Forelimb muscle (tissue), 1 donor: ENCODE measurements around the gene MIOX. TPM values are rescaled to one million over a fixed set of nuclear protein-coding genes. Genes with fewer than 3 reads are reported as not detected.

Source experiments
- DNase-seq: peaks from one replicate; pipeline ENCODE4 v3.0.0-alpha.2; 2013; ENCODE audit warnings: low read depth
- polyA plus RNA-seq: library from polyadenylated mRNA; unstranded; fragments of 120-200 nt; gene quantifications from one replicate; pipeline ENCODE4 v1.2.1, GENCODE V29; 2013; ENCODE audit not compliant: insufficient read length

Gene MIOX
- polyA plus RNA-seq, 1 donor, result 0.15 TPM

DNA sequence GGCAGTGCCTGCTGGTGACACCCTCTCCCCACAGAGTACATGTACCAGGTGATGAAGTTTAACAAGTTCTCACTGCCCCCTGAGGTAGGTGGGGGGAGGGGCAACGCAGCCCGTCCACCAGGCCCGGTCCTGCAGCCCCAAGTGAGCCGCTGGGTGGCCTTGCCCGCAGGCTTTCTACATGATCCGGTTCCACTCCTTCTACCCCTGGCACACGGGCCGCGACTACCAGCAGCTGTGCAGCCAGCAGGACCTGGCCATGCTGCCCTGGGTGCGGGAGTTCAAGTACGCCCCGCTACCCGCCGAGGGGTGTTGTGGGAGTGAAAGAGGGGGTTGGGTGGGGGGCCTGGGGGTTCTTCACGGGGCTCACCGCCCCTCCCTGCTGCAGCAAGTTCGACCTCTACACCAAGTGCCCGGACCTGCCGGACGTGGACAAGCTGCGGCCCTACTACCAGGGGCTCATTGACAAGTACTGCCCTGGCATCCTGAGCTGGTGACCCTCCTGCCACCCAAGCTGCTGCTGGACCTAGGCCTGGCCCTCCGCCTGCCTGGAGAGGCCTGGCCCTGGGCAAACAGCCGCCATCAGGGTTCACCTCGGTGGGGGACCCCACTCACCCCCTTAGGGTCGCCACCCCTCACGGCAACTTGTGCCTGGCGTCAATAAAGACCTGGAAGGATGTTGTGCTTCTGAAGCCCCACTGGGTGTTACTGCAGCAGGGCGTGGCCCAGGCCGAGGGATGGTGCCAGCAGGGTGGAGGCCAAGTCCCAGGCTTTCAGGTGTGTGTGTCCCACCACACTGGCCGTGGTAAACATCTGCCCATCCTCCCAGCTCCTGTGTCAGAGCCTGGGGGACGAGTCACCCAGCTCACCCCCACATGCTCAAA lies 2.9 kb downstream of the MIOX start:
- DNase-seq, result no peak

DNA sequence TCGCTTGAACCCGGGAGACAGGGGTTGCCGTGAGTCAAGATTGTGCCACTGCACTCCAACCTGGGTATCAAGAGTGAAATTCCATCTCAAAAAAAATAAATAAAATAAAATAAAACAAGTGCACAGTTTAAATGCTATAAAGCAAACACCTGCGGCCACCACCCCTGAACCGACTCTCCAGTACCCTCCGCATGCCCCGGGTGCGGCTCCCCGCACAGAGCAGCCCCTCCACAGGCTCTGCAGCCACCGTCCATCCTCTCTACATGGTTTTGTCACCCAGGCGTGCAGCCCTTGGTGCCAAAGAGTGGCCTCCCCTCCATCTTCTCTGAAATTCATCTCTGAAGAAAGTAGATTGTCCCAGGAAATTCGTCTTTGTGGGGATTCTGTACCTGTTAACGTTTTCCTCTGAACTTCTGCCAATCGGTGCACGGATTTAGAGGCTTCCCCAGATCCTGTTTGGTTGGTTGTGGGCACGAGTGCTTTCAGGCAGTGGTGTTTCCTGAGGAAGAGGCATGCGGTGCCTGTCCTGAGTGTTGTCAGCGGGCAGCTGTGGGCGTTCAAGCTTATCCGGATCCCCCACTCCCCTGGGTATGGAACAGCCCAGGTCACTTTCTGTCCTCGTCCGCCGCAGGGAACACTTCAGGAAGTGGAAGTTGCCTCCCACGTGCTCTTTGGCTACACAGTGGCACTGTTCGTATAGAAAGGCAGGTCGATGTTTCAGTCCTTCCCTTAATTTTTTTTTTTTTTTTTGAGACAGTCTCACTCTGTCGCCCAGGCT lies 4.1 kb downstream of the MIOX start:
- no peak for DNase-seq

DNA sequence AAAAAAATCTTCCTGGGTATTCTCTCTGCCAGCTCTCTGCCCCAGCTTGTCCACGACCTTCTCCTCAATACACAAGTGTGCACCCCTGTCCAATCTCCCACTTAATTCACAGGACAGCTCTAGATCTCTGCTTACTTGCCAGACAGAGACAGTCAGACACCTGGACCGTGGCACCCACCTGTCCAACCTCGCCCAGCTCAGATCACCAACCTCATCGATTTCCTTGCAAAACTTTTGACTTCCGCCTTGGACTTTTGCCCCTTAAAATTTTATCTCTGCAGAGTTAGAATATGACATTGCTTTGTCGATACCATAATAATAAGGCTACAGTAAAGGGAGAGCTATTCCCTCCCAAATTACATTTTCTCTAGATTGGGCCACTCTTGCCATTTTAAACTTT lies 10.4 kb downstream of the MIOX start:
- no peak for DNase-seq

DNA sequence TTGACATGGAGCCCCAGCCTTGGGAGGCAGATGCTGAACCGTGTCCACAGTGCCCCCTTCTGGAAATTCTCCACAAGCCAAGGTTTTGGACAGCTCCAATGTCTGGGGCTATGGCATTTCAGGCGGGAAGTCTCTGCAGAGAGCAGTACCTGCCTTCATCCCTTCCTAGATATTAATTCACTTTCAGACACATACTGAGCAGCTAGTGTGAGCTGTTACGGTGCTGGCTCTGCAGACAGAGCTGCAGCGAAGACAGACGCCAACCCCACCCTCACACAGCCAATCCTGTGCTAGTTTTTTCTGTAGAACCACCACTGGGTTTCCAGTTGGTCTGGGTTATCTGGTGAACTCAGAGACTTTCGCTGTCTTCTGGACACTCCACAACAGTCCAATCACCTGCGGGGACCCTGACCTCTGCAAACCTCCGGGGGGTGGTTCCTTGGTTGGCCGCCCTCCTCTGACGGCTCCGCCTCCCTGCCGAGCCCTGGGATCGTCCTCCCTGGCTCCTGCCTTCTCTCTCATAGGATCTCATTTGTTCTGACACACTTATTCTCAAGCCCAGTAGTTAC lies 11.7 kb downstream of the MIOX start:
- no peak for DNase-seq

DNA sequence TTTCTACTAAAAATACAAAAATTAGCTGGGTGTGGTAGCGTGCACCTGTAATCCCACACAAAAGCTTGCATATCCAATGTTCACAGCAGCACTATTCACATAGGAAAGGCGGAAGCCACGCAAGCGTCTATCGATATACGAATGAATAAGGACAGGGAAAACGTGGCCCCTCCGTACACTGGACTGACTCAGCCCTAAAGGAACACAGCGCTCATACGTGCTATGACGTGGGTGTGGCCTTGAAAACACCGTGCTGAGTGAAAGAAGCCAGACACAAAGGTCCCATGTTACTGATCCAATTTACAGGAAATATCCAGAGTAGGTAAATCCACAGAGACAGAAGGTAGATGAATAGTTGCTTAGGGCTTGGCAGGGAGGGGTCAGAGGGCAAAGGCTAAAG lies 13.8 kb downstream of the MIOX start:
- DNase-seq, result no peak

DNA sequence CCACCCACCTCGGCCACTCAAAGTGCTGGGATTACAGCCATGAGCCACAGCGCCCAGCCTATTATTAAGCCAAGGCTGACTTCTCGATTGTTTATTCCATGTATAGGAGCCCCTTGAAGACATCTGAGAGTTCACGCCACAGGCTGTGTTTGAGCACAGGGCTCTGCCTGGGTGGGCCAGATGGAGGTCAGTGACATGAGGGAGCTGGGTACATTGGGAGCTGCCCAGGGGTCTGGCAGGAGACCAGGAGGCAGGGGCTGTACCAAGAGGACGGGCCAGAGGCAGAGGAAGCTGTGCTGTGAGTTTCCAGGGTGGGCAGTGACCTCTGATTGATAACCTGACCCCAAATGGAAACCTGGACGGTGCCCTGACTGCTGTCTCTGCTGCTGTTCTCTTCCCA lies 15.4 kb downstream of the MIOX start:
- no peak for DNase-seq

DNA sequence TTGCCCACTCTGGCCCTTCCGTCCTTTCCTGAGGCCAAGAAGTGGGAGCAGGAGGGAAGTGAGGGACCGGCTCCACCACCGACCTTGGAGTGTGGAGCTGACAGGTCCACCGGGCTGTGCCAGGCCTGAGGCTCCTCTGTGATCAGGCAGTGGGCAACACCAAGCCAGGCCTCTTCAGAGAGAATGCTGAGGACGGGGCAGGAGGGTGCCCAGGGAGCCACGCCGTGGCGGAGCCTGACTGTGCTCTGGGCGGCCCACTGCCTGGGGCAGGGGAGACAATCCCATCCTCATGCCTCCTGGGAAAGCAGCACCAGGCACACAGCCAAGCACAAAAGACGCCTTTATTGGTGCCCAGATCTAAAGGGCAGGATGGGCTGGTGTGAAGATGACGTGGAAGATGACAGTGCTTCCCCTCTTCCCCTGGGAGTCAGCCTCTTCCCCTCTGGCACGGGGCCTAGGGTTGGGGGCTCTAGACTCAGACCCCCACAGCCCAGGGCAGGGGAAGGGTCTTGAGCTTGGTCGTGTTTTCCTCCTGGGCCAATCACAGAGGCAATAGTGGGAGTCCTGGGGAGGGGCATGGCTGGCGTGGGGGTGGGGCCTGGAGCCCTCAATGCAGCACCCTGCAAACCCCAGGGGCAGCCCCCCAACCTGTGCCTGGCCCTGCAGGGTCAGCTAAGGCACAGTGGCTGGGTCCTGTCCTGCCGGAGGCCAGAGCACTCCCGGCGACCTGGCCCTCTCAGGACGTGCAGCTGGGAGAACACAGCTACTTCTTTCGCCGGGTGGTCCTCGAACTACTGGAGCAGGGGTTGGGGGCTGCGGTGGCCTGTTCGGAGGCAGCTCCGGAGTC lies 16.2 kb downstream of the MIOX start:
- DNase-seq, result no peak

DNA sequence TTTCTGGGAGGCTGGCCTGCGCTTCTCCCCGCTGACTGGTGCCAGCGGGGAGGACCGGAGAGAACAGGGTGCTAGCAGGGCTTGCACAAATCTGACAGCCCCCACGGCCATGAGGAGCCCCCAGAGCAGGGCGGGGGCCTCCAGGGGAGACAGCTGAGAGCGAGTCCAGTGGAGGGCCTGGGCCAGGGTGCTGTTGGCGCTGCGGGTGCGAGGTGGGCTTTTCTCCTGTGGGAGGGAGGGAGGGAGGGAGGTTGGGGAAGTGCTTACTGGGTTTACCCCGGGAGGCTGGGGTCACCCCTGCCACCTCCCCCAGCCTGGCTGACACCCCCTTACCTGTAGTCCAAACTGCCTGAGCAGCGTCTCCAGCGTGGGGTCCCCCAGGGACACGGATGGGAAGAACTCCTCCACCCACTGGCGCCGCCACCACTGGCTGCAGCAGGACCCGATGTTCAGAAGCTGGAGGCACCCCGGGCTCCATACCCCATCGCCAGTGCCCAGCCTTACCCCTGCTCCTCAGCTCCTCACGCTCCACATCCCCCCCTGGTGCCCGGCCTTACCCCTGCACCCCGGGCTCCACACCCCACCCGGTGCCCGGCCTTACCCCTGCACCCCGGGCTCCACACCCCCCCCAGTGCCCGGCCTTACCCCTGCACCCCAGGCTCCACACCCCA lies 17.0 kb downstream of the MIOX start:
- no peak for DNase-seq

DNA sequence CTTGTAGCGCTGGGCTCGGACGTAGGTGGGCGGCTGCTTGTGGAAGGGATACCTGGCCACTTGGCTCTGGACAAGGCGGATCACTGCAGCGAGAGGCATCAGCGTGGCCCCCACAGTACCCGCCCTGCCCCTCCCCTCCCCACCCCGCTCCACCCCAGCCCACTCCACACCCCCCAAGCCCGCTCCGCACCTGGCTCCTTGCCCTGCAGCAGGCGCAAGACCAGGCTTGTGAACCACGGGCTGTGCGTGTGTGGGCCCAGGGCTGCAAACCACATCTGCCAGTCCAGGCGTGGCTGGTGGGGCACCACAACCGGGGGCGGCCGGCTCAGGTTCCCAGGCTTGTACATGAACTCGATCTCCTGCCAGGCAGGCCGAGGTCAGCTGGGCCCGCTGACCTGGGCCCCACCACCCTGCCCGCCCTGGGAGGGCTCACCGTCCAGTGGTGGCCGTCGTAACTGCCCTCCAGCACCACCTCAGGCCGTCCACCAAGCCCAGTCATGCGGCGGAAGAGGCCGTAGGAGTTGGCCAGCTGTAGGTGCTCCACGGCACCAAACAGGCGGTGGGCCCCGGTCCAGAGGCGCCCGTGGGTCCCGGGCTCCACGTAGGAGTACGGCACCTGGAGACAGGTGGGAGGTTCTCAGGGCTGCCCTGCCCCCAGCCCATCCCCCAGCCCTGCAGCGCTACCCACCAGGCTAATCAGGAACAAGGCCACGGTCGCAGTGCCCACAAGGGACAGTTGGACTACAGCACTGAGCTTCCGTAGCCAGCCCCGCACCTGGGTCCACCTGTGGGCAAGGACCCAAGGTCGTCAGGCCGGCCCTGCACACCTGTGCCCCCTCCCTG lies 17.9 kb downstream of the MIOX start:
- no peak for DNase-seq

DNA sequence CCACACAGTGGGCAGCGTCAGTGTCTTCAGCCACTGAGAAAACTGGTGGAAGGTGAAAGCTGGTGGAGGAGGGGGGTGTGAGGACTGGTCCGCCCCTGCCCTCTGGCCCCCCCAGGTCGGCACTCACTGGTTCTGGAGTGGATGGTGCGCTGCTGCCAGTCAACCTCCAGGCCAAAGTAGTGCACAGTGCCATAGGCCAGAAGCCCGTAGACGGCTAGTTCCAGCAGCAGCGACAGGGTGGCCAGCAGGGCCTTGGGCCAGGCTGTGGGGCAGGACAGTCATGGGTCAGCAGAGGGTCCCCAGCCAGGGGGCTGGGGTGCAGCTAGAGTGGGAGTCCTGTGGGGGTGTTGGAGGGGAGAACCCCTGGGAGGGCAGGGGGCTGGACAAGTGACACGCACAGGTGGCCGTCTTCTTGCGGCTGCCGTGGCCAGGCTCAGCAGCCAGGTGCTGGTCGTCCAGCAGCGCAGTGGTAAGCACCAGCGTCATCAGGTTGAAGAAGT lies 18.7 kb downstream of the MIOX start:
- DNase-seq, result no peak

DNA sequence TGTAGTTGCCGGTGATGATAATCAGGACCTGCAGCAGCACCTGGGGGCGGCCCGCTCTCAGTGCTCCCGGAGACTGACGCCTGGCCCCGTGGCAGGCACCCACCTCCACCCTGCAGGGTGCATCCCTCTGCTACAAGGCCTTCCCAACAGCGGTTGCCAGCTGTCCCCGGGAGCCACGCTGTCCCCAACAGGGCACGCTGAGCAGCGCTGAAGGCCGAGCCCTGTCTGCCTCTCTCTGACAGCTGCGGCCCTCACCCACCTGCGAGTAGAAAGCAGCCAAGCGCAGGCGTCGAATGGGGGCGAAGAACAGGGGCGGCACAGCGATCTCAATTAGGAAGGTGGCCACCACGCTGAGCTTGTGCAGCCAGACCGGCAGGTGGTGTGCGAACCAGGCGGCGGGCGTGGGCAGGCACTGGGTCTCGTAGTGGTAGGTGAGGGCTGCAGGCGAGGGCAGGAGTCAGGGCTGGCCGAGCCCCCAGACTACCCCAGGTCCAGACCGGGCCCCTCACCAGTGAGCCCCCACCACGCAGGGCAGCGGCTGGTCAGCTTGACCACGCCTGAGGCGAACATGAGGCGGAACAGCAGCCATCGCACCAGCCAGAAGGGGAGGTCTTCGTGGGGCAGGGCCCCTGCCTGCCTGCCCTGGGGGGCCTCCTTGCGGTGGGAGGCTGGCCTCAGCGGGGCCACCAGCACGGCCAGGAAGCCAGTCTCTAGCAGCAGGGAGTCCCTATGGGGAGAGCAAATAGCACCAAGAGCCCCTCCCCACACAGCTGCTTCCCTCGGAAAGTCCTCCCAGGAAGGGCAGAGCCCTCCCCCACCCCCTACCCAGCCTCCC lies 19.3 kb downstream of the MIOX start:
- no peak for DNase-seq

DNA sequence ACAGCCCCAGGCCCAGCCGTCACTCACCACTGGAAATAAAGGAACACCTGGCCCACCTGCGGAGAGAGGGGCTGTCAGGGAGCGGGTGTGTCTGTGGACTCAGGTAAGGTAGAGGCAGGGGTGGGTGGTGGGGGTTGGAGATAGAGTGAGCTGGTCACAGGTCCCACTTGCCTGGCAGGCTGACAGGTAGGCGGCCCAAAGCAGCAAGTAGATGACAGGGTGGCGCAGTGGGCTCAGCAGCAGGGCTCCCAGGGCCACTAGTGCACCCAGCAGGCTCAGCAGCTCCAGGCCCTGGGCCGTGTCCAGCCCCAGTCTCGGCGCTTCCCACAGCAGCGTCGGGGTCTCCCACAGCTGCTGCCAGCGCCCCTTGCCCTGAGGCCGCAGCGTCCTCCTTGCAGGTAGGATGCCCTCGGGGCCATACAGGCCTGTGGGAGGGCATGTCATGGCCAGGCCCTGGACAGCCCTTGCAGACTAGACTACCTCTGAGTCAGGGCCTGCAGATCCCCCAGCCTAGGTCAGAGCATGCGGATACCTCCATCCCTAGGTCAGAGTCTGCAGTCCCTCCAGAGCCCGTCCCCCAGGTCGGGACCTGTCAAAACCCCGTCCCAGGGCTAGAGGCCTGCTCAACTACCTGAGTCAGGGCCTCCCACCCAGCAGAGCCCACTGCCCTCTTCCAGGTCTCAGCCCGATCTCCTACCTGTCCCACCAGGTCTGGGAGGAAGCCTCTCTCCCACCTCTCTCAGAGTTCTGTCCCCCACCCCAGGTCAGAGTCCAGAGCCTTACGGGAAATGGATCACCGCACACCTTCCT lies 20.2 kb downstream of the MIOX start:
- no peak for DNase-seq

DNA sequence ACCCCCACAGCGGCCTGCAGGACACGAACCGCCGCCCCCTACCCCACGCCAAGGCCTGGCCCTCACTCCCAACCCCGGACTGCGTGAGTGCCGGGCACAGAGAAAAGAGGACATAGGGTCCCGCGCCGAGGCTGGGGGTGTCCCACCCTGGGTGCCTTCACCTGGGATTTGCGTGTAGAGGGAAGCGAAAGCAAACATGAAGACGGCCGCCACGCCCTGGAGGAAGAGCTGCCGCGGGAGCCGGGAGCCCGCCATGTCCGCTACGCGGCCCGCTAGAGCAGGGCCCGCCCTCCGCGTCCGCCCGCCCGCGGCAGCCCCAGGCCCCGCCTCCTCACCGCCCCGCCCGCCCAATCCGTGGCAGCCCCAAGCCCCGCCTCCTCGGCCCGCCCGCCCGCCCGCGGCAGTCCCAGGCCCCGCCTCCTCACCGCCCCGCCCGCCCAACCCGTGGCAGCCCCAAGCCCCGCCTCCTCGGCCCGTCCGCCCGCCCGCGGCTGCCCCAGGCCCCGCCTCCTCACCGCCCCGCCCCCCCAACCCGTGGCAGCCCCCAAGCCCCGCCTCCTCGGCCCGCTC lies 20.8 kb downstream of the MIOX start, which contains the start of gene LMF2:
TSS of gene LMF2 (minus strand) at position 282 of the 570 bp plus-strand sequence. CDS start at position 255, 27 bp downstream.
- DNase-seq, result no peak

DNA sequence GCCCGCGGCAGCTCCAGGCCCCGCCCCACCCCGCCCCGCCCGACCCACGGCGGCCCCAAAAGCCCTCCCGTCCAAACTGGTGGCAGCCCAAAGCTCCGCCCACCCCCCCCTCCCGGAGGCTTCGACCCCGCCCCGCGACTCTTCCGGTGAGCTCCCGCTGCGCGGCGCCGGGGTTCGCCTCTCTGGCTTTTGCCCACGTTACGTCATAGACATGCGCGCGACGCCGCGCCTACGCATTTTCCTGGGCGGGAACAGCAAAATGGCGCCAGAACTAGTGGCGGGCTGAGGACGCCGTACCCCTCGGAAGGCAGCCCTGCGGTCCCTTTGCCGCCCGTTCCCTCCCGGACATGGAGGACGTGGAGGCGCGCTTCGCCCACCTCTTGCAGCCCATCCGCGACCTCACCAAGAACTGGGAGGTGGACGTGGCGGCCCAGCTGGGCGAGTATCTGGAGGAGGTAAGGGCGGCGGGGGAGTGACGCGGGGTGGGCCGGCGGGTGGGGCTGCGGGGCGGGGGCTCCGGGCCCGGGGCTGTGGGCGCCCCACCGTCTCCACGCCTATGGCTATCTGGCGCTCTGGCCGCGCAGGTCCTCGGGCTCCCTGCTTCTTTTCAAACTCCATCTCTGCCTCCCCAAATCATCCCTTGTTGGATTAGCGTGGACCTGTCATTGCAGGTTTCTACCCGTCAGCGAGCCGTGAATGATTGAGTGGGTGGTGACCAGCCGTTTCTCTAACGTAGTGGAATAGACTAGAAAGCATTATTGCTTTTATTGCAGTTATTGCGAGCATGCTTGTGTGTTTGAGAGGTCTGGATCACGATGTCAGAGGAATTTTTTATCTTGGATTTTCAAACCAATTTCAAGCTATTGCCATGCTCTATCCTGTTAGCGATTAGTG lies 21.6 kb downstream of the MIOX start, which contains the start of gene NCAPH2:
TSS of gene NCAPH2 (plus strand) at position 234 of the 894 bp plus-strand sequence. CDS start at position 348, 114 bp downstream.
- peak; percentile 94 for DNase-seq

DNA sequence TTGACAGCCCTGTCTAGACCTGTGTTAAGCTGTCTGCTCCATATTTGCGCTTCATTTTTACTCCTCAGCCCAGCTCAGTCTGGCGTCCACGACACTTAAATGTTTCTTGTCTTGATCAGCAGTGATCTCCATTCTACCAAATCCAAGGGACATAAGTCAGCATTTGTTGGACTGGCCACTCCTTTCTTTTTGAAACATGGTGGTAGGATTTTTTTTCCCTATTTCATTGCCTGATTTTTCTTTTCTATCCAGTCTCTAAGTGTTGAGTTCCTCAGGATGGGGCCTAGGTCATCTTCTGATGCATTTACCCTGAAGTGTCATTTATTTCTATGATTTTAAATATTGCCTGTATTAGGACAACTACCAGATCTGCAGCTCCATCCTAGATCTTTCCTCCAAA lies 22.2 kb downstream of the MIOX start:
- no peak for DNase-seq

DNA sequence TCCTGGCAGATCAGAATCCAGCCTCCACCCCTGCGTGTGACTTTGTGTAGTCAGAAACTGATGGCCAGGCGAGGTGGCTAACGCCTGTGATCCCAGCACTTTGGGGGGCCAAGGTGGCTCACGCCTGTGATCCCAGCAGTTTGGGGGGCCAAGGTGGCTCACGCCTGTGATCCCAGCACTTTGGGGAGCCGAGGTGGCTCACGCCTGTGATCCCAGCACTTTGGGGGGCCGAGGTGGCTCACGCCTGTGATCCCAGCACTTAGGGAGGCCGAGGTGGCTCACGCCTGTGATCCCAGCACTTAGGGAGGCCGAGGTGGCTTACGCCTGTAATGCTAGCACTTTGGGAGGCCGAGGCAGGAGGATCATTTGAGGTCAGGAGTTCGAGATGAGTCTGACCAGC lies 26.5 kb downstream of the MIOX start:
- DNase-seq, result no peak

DNA sequence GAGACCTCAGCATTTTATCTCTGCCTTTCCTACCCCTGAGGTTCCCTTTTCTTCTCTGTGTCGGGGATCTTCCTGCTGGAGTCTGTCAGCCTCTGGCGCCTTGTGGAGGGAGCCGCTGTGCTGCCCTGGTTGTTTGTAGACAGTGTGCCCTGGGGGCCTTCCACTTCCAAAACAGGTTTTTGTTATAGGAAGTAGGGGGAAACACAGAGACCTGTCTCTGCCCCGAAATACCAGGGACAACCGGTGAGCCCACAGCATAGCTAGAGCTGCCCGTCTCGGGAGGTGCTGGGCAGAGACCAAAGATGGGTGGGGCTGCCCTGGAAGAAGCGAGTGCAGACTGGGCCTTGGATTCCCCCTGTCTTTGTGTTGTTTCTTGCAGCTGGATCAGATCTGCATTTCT lies 29.4 kb downstream of the MIOX start:
- DNase-seq, result no peak
